Adipocyte (in vitro differentiated cells): ENCODE results near the gene BLCAP.
"Not testable (repeated sequence)": the region's sequence is repeated elsewhere in the genome, so short reads cannot be mapped to it uniquely, and the experiment has no call there.

Experiments used
- DNase-seq: peaks from one replicate; pipeline ENCODE4 v3.0.0-alpha.2; 2015; ENCODE audit warnings: low read depth
- H3K27me3 ChIP-seq: replicated peaks from 2 replicates; pipeline ENCODE4 v1.7.0; 2013; ENCODE audit warnings: mild to moderate bottlenecking, low read length, moderate library complexity; ENCODE audit not compliant: control insufficient read depth, insufficient read depth
- H3K36me3 ChIP-seq: 2 replicates; pipeline ENCODE4 v1.7.0; 2013; ENCODE audit warnings: low read length, mild to moderate bottlenecking, moderate library complexity; ENCODE audit not compliant: control insufficient read depth, insufficient read depth, severe bottlenecking
- H3K4me1 ChIP-seq: 2 replicates; pipeline ENCODE4 v1.7.0; 2013; ENCODE audit warnings: mild to moderate bottlenecking, low read length, moderate library complexity; ENCODE audit not compliant: control insufficient read depth, insufficient read depth
- H3K4me3 ChIP-seq: 2 replicates; pipeline ENCODE4 v1.7.0; 2013; ENCODE audit warnings: mild to moderate bottlenecking, low read length, moderate library complexity
- H3K9ac ChIP-seq: 2 replicates; pipeline ENCODE4 v1.7.0; 2013; ENCODE audit warnings: mild to moderate bottlenecking, low read length, moderate library complexity
- H3K9me3 ChIP-seq: 2 replicates; pipeline ENCODE4 v1.7.0; 2013; ENCODE audit warnings: mild to moderate bottlenecking, low read length, moderate library complexity; ENCODE audit not compliant: control insufficient read depth

The BLCAP gene

DNA sequence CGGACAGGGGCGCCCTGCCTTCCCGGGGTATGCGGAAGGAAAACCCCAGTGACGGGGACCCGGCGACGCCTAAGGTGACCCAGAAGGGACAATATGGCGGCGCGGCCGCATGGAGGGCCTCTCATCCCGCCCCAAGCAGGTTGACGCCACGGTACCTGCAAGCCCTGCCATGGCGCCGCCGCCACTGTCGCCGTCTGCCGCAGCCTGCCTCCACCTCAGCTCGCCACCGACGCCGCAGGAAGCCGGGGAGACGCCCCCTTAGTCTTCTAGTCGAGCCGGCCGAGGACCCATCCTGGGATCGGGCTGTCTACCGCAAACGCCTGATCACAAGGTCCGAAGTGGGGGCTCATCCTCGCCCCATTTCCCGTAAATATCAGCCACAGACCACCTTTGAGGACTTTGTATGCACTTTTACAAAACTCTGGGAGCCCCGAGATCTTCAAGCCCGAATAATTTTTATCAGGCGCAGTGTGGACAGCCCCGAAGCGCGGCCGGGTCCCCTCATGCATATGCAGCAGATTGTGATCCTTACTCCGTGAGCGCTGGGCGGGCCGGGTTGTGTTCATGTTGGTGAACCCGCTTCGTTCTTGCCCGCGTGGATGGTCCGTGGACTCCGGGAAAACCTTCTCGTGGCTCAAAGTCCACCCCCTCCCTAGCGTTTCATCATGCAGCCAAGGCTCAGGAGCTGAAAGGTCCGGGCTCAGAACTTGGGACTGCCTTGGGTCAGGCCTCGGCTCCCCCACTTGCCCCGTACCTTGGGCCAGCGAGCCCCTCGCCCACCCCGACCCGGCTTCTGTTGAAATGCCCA lies at the start of gene BLCAP:
Gene BLCAP, minus strand, starts transcription at position 239 of the 808 bp plus-strand sequence. CDS start 8,702 bp downstream, outside the sequence.
- peaks cover 34% of the 10 kb centered on the region for H3K4me1 ChIP-seq
- no peaks in the 10 kb centered on the region for H3K27me3 ChIP-seq
- DNase-seq: peak; percentile 95
- H3K9me3 ChIP-seq: no peaks in the 10 kb centered on the region
- H3K4me3 ChIP-seq: peak within 1 kb of the TSS; percentile 88
- H3K9ac ChIP-seq: peak within 1 kb of the TSS; percentile 97
- H3K36me3 ChIP-seq: no peaks in the 10 kb centered on the region

DNA sequence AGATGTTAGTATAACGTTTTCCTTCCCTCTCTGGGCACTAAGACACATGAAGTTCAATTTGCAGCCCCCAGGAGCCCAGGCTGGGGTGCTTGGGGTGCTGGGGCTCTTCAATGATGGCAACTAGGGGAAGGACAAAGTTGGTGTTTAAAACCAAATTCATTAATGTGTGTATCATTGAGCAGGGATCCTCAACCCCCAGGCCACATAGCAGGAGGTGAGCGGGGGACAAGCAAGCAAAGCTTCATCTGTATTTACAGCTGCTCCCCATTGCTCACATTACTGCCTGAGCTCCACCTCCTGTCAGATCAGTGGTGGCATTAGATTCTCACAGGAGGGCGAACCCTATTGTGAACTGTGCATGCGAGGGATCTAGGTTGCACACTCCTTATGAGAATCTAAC lies 49.8 kb upstream of the BLCAP start:
- not testable (repeated sequence) for H3K4me1 ChIP-seq, H3K4me3 ChIP-seq, DNase-seq, H3K9me3 ChIP-seq, H3K9ac ChIP-seq, H3K36me3 ChIP-seq
- peaks cover 64% of the 10 kb centered on the region for H3K27me3 ChIP-seq

DNA sequence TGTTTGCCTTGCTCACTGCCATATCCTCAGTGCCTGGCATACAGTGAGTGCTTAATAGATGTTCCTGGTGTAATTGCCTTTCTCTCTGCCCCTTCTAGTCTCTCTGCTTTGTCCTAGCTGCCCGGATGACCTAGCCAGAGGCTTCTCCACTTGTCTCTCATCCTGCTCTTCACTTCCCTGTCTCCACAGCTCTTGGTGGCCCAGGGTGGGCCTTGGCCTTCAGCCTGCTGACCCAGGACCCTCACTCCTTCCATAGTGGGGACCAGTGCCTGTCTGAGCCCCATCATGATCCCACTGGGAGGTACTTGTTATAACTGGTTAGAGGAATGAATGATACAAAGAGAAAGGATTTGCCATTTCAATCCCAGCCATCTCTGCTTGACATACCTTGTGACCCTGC lies 49.2 kb upstream of the BLCAP start:
- H3K9me3 ChIP-seq: no peaks in the 10 kb centered on the region
- no peak overlapping the region for H3K9ac ChIP-seq
- no peaks in the 10 kb centered on the region for H3K4me1 ChIP-seq
- H3K36me3 ChIP-seq: no peaks in the 10 kb centered on the region
- DNase-seq: no peak
- peaks cover 60% of the 10 kb centered on the region for H3K27me3 ChIP-seq
- H3K4me3 ChIP-seq: no peak overlapping the region

DNA sequence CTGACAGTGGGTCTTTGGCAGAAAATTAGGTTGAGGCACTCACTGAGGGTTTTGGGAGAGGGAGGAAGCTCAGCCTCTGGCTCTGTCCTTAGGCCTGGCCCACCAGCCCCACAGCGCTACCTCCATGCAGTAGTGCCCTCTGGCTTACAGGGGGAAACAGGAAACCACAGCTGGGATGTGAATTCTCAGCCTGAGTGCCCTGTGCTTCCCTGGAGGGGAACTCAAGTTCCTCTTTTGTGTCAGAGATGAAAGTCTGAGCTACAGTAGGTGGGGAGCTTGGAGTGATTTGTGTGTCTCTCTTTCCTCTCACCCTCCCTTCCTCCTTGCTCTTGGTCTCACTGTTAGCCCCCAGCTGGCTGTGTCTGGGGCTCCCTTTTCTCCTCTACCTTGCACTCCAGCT lies 48.2 kb upstream of the BLCAP start:
- peaks cover 59% of the 10 kb centered on the region for H3K27me3 ChIP-seq
- H3K9ac ChIP-seq: no peak overlapping the region
- H3K36me3 ChIP-seq: no peaks in the 10 kb centered on the region
- H3K9me3 ChIP-seq: no peaks in the 10 kb centered on the region
- no peak for DNase-seq
- H3K4me3 ChIP-seq: no peak overlapping the region
- no peaks in the 10 kb centered on the region for H3K4me1 ChIP-seq

DNA sequence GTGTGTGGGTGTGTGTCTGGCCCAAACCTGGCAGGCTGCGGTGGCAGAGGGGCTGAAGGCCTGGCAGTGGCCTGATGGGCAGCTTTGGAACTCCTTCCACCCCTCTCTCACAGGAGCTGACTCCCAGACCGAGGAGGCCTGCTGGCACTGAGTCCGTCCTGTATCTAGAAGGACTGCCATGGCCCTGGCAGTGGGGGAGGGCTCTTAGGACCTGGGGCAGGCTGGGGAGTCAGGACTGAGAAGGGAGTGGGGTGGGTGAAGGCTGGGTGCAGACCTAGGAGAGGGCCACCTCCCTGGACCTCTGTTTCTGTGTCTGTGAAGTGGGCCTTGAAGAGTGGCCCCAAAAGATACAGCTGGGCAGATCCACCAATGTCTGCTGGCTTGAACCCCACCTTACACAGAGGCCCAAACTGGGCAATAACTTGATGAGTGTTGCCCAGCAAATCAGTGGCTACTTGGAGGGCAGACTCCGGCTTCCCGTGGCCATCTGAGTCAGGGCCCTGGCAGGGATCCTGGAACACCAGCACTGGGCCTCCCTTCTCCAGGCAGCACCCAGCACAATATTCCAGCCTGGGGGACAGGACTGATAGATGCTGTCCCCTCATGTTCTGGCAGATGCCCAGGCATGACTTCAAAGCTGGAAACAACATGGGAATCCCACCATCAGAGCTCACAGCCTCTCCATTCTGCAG lies 46.7 kb upstream of the BLCAP start:
- no peak overlapping the region for H3K9ac ChIP-seq
- H3K36me3 ChIP-seq: no peaks in the 10 kb centered on the region
- DNase-seq: no peak
- H3K4me3 ChIP-seq: no peak overlapping the region
- no peaks in the 10 kb centered on the region for H3K9me3 ChIP-seq
- H3K27me3 ChIP-seq: peaks cover 61% of the 10 kb centered on the region
- no peaks in the 10 kb centered on the region for H3K4me1 ChIP-seq

- Histone ChIP-seq H3K36me3 (no peaks in the 10 kb centered on the region), H3K27me3 (peaks cover 61% of the 10 kb centered on the region), H3K4me1 (no peaks in the 10 kb centered on the region), H3K9ac (no peak overlapping the region), H3K4me3 (no peak overlapping the region), H3K9me3 (peaks cover 4% of the 10 kb centered on the region)
- no peak for DNase-seq
Measured at GRCh38 chr20:37573626-37574198, 46.0 kb upstream of the BLCAP start.

- Histone ChIP-seq H3K9ac (no peak overlapping the region), H3K36me3 (no peaks in the 10 kb centered on the region), H3K27me3 (peaks cover 65% of the 10 kb centered on the region), H3K4me3 (no peak overlapping the region), H3K4me1 (no peaks in the 10 kb centered on the region), H3K9me3 (peaks cover 13% of the 10 kb centered on the region)
- no peak for DNase-seq
Measured at GRCh38 chr20:37571033-37571432, 43.4 kb upstream of the BLCAP start.

GRCh38 chr20:37570419-37570818 lies 42.7 kb upstream of the BLCAP start:
- no peak for DNase-seq
- no peak overlapping the region for H3K4me3 ChIP-seq
- H3K9me3 ChIP-seq: peaks cover 13% of the 10 kb centered on the region
- H3K27me3 ChIP-seq: peaks cover 64% of the 10 kb centered on the region
- H3K9ac ChIP-seq: no peak overlapping the region
- H3K36me3 ChIP-seq: no peaks in the 10 kb centered on the region
- no peaks in the 10 kb centered on the region for H3K4me1 ChIP-seq

- Histone ChIP-seq H3K27me3 (peaks cover 74% of the 10 kb centered on the region), H3K4me1 (peaks cover 2% of the 10 kb centered on the region), H3K36me3 (no peaks in the 10 kb centered on the region), H3K4me3 (no peak overlapping the region), H3K9me3 (peaks cover 13% of the 10 kb centered on the region), H3K9ac (no peak overlapping the region)
- DNase-seq: peak; percentile 26
Measured at GRCh38 chr20:37567671-37568588, 40.3 kb upstream of the BLCAP start.

GRCh38 chr20:37567331-37567665 lies 39.6 kb upstream of the BLCAP start:
- no peak overlapping the region for H3K9ac ChIP-seq
- DNase-seq: no peak
- no peak overlapping the region for H3K4me3 ChIP-seq
- peaks cover 2% of the 10 kb centered on the region for H3K4me1 ChIP-seq
- H3K27me3 ChIP-seq: peaks cover 80% of the 10 kb centered on the region
- no peaks in the 10 kb centered on the region for H3K36me3 ChIP-seq
- H3K9me3 ChIP-seq: peaks cover 13% of the 10 kb centered on the region
